ENCODE measurements around the gene PTPRE. TPM values are rescaled to one million over a fixed set of nuclear protein-coding genes. Genes with fewer than 3 reads are reported as not detected.

PTPRE gene
- total RNA-seq, 4 donors from 2014 or later: 10.2 to 46.8 (median 28.8) TPM

DNA sequence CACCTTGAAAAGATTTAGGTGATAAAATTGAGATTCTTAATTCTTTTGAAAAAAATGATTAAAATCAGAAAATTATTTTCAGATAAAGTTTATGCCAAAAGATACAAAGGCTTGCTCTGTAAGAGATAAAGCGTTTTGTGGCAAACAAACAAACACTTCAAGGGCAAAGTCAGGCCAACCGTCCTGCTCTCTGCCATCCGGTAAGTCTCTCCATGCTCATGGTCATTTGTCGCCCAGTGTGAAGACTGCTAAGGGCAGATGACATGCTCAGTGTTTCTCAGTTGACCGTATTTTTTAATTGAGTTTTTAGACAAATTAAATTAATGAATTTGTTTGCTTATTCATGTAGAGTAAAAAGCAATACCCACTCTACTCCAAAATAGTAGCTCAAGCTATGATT, 60.0 kb downstream of the PTPRE start:
- TF ChIP-seq POLR2AphosphoS5 (IDR thresholded peaks at IDR 0.05) (no peak), EP300 (IDR thresholded peaks at IDR 0.05) (no peak), POLR2A (IDR thresholded peaks at IDR 0.05) (no peak)
- TF ChIP-seq, protein P1, sequence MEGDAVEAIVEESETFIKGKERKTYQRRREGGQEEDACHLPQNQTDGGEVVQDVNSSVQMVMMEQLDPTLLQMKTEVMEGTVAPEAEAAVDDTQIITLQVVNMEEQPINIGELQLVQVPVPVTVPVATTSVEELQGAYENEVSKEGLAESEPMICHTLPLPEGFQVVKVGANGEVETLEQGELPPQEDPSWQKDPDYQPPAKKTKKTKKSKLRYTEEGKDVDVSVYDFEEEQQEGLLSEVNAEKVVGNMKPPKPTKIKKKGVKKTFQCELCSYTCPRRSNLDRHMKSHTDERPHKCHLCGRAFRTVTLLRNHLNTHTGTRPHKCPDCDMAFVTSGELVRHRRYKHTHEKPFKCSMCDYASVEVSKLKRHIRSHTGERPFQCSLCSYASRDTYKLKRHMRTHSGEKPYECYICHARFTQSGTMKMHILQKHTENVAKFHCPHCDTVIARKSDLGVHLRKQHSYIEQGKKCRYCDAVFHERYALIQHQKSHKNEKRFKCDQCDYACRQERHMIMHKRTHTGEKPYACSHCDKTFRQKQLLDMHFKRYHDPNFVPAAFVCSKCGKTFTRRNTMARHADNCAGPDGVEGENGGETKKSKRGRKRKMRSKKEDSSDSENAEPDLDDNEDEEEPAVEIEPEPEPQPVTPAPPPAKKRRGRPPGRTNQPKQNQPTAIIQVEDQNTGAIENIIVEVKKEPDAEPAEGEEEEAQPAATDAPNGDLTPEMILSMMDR (IDR thresholded peaks at IDR 0.05): no peak
- Histone ChIP-seq H3K9me3 (no peaks in the 10 kb centered on the region), H3K27ac (no peak overlapping the region), H3K4me1 (peaks cover 4% of the 10 kb centered on the region), H3K36me3 (no peaks in the 10 kb centered on the region), H3K27me3 (no peaks in the 10 kb centered on the region), H3K4me3 (no peak overlapping the region)
- DNase-seq (ENCODE audit: low spot score in 2 of 2): no peak
- WGBS: 92% methylated on average over 5 of the region's 5 CpGs

DNA sequence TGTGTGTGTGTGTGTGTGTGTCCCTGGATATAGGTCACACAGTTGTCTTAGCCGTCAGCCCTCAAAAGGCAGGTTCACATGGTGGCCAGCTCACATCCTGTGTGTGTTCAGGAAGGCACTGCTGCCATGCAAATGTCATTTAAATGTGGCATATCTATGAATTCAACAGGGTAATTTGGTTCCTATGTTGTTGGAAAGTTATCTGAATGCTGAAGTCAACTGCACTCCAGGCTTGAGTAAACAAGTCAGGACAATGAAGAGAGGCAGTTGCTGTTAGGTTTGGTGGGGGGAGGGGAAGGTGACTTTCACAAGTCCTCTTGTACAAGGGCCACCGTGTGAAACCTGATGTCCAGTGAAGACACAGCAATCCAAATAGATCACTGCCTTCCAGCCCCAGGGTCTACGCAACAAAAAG, 61.1 kb downstream of the PTPRE start:
- 69% methylated on average over 3 of the region's 3 CpGs for WGBS
- TF ChIP-seq POLR2AphosphoS5 (IDR thresholded peaks at IDR 0.05) (no peak), EP300 (IDR thresholded peaks at IDR 0.05) (no peak), POLR2A (IDR thresholded peaks at IDR 0.05) (no peak)
- TF ChIP-seq, protein P1 (IDR thresholded peaks at IDR 0.05): no peak
- no peaks in the 10 kb centered on the region for H3K27me3 ChIP-seq
- no peak overlapping the region for H3K4me3 ChIP-seq
- H3K4me1 ChIP-seq: peaks cover 7% of the 10 kb centered on the region
- no peaks in the 10 kb centered on the region for H3K36me3 ChIP-seq
- H3K9me3 ChIP-seq: no peaks in the 10 kb centered on the region
- no peak for DNase-seq (ENCODE audit: low spot score in 2 of 2)
- no peak overlapping the region for H3K27ac ChIP-seq

DNA sequence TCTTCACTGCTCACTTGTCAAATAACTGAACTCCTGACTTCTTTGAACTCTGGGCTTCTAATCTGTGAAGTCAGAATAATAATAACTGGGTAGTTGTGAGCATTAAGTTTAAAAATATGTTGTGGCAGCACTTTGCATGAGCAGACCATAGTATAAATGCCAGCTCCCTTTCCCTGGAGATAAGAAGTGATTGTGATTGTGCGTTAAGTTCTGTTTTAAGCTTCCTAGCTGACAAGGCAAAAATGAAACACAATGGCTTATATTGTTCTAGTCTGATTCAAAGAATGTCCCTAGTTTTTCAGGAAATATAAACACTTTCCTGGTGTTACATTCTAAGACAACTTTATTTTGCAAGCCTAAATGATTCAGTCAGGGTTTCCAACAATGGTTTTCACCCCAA, 61.8 kb downstream of the PTPRE start:
- Histone ChIP-seq H3K36me3 (no peaks in the 10 kb centered on the region), H3K4me1 (peaks cover 8% of the 10 kb centered on the region), H3K4me3 (no peak overlapping the region), H3K27ac (no peak overlapping the region), H3K9me3 (no peaks in the 10 kb centered on the region), H3K27me3 (no peaks in the 10 kb centered on the region)
- no peak for DNase-seq (ENCODE audit: low spot score in 2 of 2)
- 53% methylated on average over 1 of the region's 1 CpG for WGBS
- TF ChIP-seq, protein P1 (IDR thresholded peaks at IDR 0.05): no peak
- TF ChIP-seq EP300 (IDR thresholded peaks at IDR 0.05) (no peak), POLR2A (IDR thresholded peaks at IDR 0.05) (no peak), POLR2AphosphoS5 (IDR thresholded peaks at IDR 0.05) (no peak)

DNA sequence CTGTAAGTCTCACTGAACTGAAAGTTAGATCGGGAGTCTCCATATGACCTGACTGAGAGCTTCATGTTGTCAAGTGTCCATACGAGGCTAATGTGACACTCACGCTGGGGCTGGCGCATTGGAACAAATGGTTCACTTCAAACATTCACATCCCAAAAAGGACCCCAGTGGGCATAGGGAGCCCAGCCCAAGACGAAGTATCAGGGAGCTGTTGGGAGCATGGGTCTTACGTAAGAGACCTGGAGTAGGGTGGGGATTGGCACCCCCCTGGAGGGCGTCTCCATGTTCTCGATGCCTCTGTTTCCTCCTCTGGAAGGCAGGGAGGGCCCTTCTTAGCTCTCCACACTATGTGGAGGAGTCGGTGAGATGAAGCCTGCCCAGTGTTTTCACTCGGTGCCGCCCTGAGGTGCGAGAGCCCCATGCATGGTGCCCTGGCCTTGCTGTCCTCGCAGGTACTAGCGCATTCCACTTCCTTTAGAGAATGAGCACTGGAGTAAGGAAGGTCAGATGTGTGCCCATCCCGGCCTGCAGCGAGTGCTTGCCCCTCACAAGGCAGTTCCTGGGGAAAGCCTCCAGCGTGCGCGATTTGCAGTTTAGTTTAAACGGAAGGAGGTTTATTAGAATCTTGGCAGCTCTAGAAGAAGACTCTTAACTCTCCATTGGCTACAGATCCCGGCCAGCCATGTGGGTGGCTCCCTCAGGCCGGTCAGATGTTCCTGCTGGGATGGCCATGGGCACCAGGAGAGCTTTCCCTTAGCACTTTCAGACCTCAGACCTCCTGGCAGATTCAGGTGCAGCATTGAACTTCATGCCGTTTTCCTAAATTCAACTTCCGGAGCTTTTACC, 64.4 kb downstream of the PTPRE start:
- Histone ChIP-seq H3K36me3 (no peaks in the 10 kb centered on the region), H3K4me3 (no peak overlapping the region), H3K4me1 (peaks cover 15% of the 10 kb centered on the region), H3K9me3 (no peaks in the 10 kb centered on the region), H3K27ac (no peak overlapping the region), H3K27me3 (no peaks in the 10 kb centered on the region)
- peak in 1 of 2 donors; percentile 60 for DNase-seq (ENCODE audit: low spot score in 2 of 2)
- TF ChIP-seq, protein P1 (IDR thresholded peaks at IDR 0.05): no peak
- no peak for TF ChIP-seq EP300 (IDR thresholded peaks at IDR 0.05)
- TF ChIP-seq POLR2AphosphoS5 (IDR thresholded peaks at IDR 0.05): no peak
- TF ChIP-seq POLR2A (IDR thresholded peaks at IDR 0.05): no peak
- 83% methylated on average over 18 of the region's 24 CpGs for WGBS

DNA sequence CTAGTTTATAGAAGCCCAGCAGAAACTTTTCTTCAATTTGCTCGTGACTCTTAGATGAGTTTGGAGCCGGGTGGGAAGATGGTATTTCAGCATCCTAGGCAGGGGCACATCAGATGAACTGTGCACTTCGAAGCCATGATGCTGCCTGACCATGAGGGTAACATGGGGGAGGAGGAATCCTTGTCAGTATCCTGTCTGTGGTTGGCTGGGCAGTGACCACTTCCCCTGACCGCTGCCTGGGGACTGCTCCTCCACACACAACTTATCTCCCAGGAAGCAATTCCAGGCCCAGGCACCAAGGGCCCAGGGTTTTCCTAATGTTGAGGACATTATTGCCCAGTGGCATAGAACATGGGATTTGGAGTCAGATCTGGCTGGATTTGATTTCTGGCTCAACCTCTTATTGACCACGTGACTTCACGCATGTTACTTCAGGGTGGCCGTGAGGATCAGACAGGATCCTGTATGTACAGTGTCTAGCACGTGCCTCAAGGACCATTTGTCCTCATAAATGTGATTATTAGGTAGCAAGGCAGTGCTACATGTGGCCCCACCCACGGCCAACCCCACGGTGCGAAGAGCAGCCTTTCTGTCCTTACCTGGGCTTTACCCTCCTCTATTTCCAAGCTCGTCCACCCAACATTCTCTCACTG, 65.2 kb downstream of the PTPRE start:
- WGBS: 83% methylated on average over 12 of the region's 12 CpGs
- no peak overlapping the region for H3K4me3 ChIP-seq
- peaks cover 23% of the 10 kb centered on the region for H3K4me1 ChIP-seq
- no peaks in the 10 kb centered on the region for H3K9me3 ChIP-seq
- no peaks in the 10 kb centered on the region for H3K27me3 ChIP-seq
- H3K36me3 ChIP-seq: no peaks in the 10 kb centered on the region
- TF ChIP-seq EP300 (IDR thresholded peaks at IDR 0.05) (no peak), POLR2A (IDR thresholded peaks at IDR 0.05) (no peak), POLR2AphosphoS5 (IDR thresholded peaks at IDR 0.05) (no peak)
- TF ChIP-seq, protein P1 (IDR thresholded peaks at IDR 0.05): no peak
- H3K27ac ChIP-seq: no peak overlapping the region
- peak in 1 of 2 donors; percentile 40 for DNase-seq (ENCODE audit: low spot score in 2 of 2)
